GM21367 (cell line): Measurements from ENCODE around the gene CPA2.
"Not testable (repeated sequence)": the region's sequence is repeated elsewhere in the genome, so short reads cannot be mapped to it uniquely, and the experiment has no call there.

Experiments
- ATAC-seq: cut with Tn5 transposase; IDR thresholded peaks from one replicate; pipeline ENCODE4 v1.9.1; 2021; ENCODE audit not compliant: unreplicated experiment

The CPA2 gene

GRCh38 chr7:130266258-130266960 is at the start of gene CPA2:
Gene CPA2 (plus strand): TSS chr7:130266863. CDS start chr7:130266882, 19 bp downstream.
- no peak for ATAC-seq

- no peak for ATAC-seq
Observed at GRCh38 chr7:130218806-130219620, 47.6 kb upstream of the CPA2 start.

- ATAC-seq, result no peak
Observed at GRCh38 chr7:130219871-130220270, 46.8 kb upstream of the CPA2 start.

- no peak for ATAC-seq
Observed at GRCh38 chr7:130221746-130222145, 44.9 kb upstream of the CPA2 start.

- ATAC-seq, result no peak
Observed at GRCh38 chr7:130223646-130224045, 43.0 kb upstream of the CPA2 start.

- ATAC-seq, result no peak
Observed at GRCh38 chr7:130224210-130224609, 42.5 kb upstream of the CPA2 start.

- not testable (repeated sequence) for ATAC-seq
Observed at GRCh38 chr7:130224923-130225322, 41.7 kb upstream of the CPA2 start.

GRCh38 chr7:130226333-130226732 is 40.3 kb upstream of the CPA2 start:
- ATAC-seq, result no peak

- no peak for ATAC-seq
Observed at GRCh38 chr7:130227883-130228575, 38.6 kb upstream of the CPA2 start.

GRCh38 chr7:130228840-130229502 is 37.7 kb upstream of the CPA2 start:
- no peak for ATAC-seq

GRCh38 chr7:130229981-130230380 is 36.7 kb upstream of the CPA2 start:
- ATAC-seq, result not testable (repeated sequence)

GRCh38 chr7:130231792-130232191 is 34.9 kb upstream of the CPA2 start:
- no peak for ATAC-seq

GRCh38 chr7:130232209-130232608 is 34.5 kb upstream of the CPA2 start:
- no peak for ATAC-seq

GRCh38 chr7:130234078-130234477 is 32.6 kb upstream of the CPA2 start:
- no peak for ATAC-seq

- ATAC-seq, result not testable (repeated sequence)
Observed at GRCh38 chr7:130236361-130236760, 30.3 kb upstream of the CPA2 start.

- no peak for ATAC-seq
Observed at GRCh38 chr7:130240240-130240639, 26.4 kb upstream of the CPA2 start.

- no peak for ATAC-seq
Observed at GRCh38 chr7:130242198-130243014, 24.3 kb upstream of the CPA2 start.

GRCh38 chr7:130243486-130243885 is 23.2 kb upstream of the CPA2 start:
- ATAC-seq, result not testable (repeated sequence)

- not testable (repeated sequence) for ATAC-seq
Observed at GRCh38 chr7:130246491-130246890, 20.2 kb upstream of the CPA2 start.

GRCh38 chr7:130248842-130249241 is 17.8 kb upstream of the CPA2 start:
- not testable (repeated sequence) for ATAC-seq
